K562 (cell line): Measurements from ENCODE around the gene ADSS2. TPM values are rescaled to one million over a fixed set of nuclear protein-coding genes. Genes with fewer than 3 reads are reported as not detected.
A peak's percentile ranks its signal among the peaks of the same experiment; 100 is the strongest.

Source experiments
- ATAC-seq: fragments of 200-7000 bp; cut with Tn5 transposase; 3 replicates; pipeline ENCODE4 v1.9.1; 2020; ENCODE audit warnings: moderate library complexity
- BruUV-seq: library from RNA; stranded (reverse); fragments of 400-500 nt; replicated peaks from 2 replicates; lab custom pipeline; 2021; lab: Mats Ljungman, UMichigan
- CTCF ChIA-PET: fragments of 300-600 bp; formaldehyde crosslinking; extraction: SDS; loops from one replicate; lab custom pipeline; 2021; ENCODE audit warnings: low intra/inter-chr PET ratio; lab: Yijun Ruan, JAX
- POLR2A ChIA-PET: fragments of 300-600, 350-650 bp; sonication (Branson Sonifier 250); formaldehyde crosslinking; extraction: SDS; loops from one replicate; lab custom pipeline; 2021; ENCODE audit warnings: antibody characterized with exemption, inconsistent platforms; lab: Yijun Ruan, JAX
- DNase-seq, 4 experiments: peaks; one replicate each; pipeline versions ENCODE4 v3.0.0 to v3.0.0-alpha.2; 2011 to 2018; ENCODE audit warnings: low spot score in 3 of 4, mixed read lengths in 3 of 4; ENCODE audit errors: extremely low read depth in 1 of 4
- FAIRE-seq: peaks from 2 replicates; lab custom pipeline; 2011; peaks lifted over from hg19 to GRCh38; lab: Jason Lieb, UNC
- H2AFZ ChIP-seq: 2 replicates; pipeline ENCODE4 v1.6.0; 2011; ENCODE audit warnings: low read depth, low read length, control low read depth, inconsistent platforms
- H3K27ac ChIP-seq: fragments of 200-600 bp; 3 replicates; pipeline ENCODE4 v1.8.0; 2011; ENCODE audit warnings: low read depth, mild to moderate bottlenecking, control low read depth, inconsistent platforms, low read length, moderate library complexity, mixed read lengths; ENCODE audit errors: extremely low read depth
- H3K27me3 ChIP-seq, 2 experiments: fragments of 300-600 bp in 1 of 2; 2 replicates in 1 of 2; 3 replicates in 1 of 2; pipeline versions ENCODE4 v1.6.0 to v1.8.0; 2011; ENCODE audit warnings: inconsistent platforms in 2 of 2, low read length in 2 of 2, mild to moderate bottlenecking in 1 of 2, mixed read lengths in 1 of 2, moderate library complexity in 1 of 2; ENCODE audit not compliant: control insufficient read depth in 2 of 2, insufficient read depth in 2 of 2
- H3K36me3 ChIP-seq: fragments of 300-600 bp; 3 replicates; pipeline ENCODE4 v1.8.0; 2011; ENCODE audit warnings: mild to moderate bottlenecking, low read length, inconsistent platforms; ENCODE audit not compliant: control insufficient read depth, insufficient read depth
- H3K4me1 ChIP-seq, 2 experiments: fragments of 200-600 bp in 1 of 2; replicated peaks in 1 of 2; 2 replicates in 1 of 2; 3 replicates in 1 of 2; pipeline versions ENCODE4 v1.5.1 to v1.8.0; 2011; ENCODE audit warnings: inconsistent platforms in 2 of 2, low read length in 2 of 2, mild to moderate bottlenecking in 1 of 2, mixed read lengths in 1 of 2, moderate library complexity in 1 of 2; ENCODE audit not compliant: control insufficient read depth in 2 of 2, insufficient read depth in 2 of 2
- H3K4me2 ChIP-seq: 2 replicates; pipeline ENCODE4 v1.6.1; 2011; ENCODE audit warnings: low read length, control low read depth, inconsistent platforms, mixed read lengths; ENCODE audit not compliant: insufficient read depth
- H3K4me3 ChIP-seq: fragments of 200-600 bp; sonication (generic), shearing (Covaris generic); 2 replicates; pipeline ENCODE4 v1.5.1; 2016; ENCODE audit warnings: control low read depth, inconsistent platforms
- H3K79me2 ChIP-seq: fragments of 200-600 bp; 3 replicates; pipeline ENCODE4 v1.8.0; 2011; ENCODE audit warnings: low read length, inconsistent platforms; ENCODE audit not compliant: control insufficient read depth, insufficient read depth
- H3K9ac ChIP-seq, 2 experiments: 2 replicates each; pipeline versions ENCODE4 v1.6.0 to v1.6.1; 2011; ENCODE audit warnings: low read depth in 2 of 2, low read length in 2 of 2, control low read depth in 1 of 2, inconsistent platforms in 1 of 2, mild to moderate bottlenecking in 1 of 2, mixed read lengths in 1 of 2; ENCODE audit not compliant: insufficient read depth in 1 of 2
- H3K9me1 ChIP-seq: one replicate; pipeline ENCODE4 v1.6.0; 2011; ENCODE audit warnings: inconsistent platforms, mild to moderate bottlenecking, low read length, moderate library complexity; ENCODE audit not compliant: control insufficient read depth, insufficient read depth
- H3K9me3 ChIP-seq: replicated peaks from 2 replicates; pipeline ENCODE4 v1.5.1; 2011; ENCODE audit warnings: low read depth, low read length, inconsistent platforms; ENCODE audit not compliant: control insufficient read depth, insufficient read depth
- H4K20me1 ChIP-seq: replicated peaks from 2 replicates; pipeline ENCODE4 v1.6.1; 2011; ENCODE audit warnings: low read length, inconsistent platforms, mixed read lengths; ENCODE audit not compliant: control insufficient read depth, insufficient read depth
- CTCF ChIP-seq, 3 experiments: IDR thresholded peaks in 2 of 3; conservative IDR thresholded peaks in 1 of 3; 2 replicates each; pipeline ENCODE4 v1.5.1; 2011 to 2012; ENCODE audit warnings: low read length in 3 of 3, mild to moderate bottlenecking in 3 of 3, control low read depth in 2 of 3, improper control_type of control experiment in 1 of 3, inconsistent platforms in 1 of 3, low read depth in 1 of 3, mixed read lengths in 1 of 3, moderate library complexity in 1 of 3; ENCODE audit not compliant: insufficient read depth in 2 of 3
- CTCFL ChIP-seq: IDR thresholded peaks from 2 replicates; pipeline ENCODE4 v1.6.1; 2011; ENCODE audit warnings: borderline replicate concordance, low read depth, mild to moderate bottlenecking, moderate library complexity, low read length; ENCODE audit not compliant: insufficient read depth, poor library complexity, severe bottlenecking
- DACH1 ChIP-seq: fragments of 450-650 bp; IDR thresholded peaks from 2 replicates; pipeline ENCODE4 v1.6.1; 2018; ENCODE audit not compliant: partially characterized antibody
- ESRRA ChIP-seq: fragments of 450-650 bp; IDR thresholded peaks from 2 replicates; pipeline ENCODE4 v1.6.1; 2014; ENCODE audit warnings: low read depth, mild to moderate bottlenecking, moderate library complexity, borderline replicate concordance
- HDAC1 ChIP-seq, 2 experiments: fragments of 450-650 bp; IDR thresholded peaks; 2 replicates each; pipeline ENCODE4 v1.6.1; 2016 to 2017; ENCODE audit warnings: inconsistent platforms in 1 of 2, mild to moderate bottlenecking in 1 of 2, moderate library complexity in 1 of 2
- KLF16 ChIP-seq: IDR thresholded peaks from 2 replicates; pipeline ENCODE4 v1.6.1; 2016; ENCODE audit warnings: antibody characterized with exemption
- MAFG ChIP-seq: fragments of 450-650 bp; conservative IDR thresholded peaks from 2 replicates; pipeline ENCODE4 v1.6.1; 2016; ENCODE audit warnings: missing genetic modification characterization, missing compliant biosample characterization
- NFE2 ChIP-seq: IDR thresholded peaks from 2 replicates; pipeline ENCODE4 v1.6.1; 2014; ENCODE audit warnings: antibody characterized with exemption, low read depth
- NFE2L1 ChIP-seq: fragments of 450-650 bp; IDR thresholded peaks from 2 replicates; pipeline ENCODE4 v1.6.1; 2016; ENCODE audit warnings: missing genetic modification characterization, low read depth, mild to moderate bottlenecking, missing compliant biosample characterization, moderate library complexity, borderline replicate concordance
- PCBP2 ChIP-seq: fragments of 200-400 bp; formaldehyde crosslinking; IDR thresholded peaks from 2 replicates; pipeline ENCODE4 v1.6.1; 2018; ENCODE audit warnings: low read length, low read depth, mild to moderate bottlenecking, moderate library complexity; ENCODE audit not compliant: poor library complexity, severe bottlenecking
- RAD21 ChIP-seq, 2 experiments: fragments of 250-450 bp in 1 of 2; fragments of 450-650 bp in 1 of 2; sonication (Bioruptor Pico) in 1 of 2; formaldehyde crosslinking in 1 of 2; IDR thresholded peaks in 1 of 2; conservative IDR thresholded peaks in 1 of 2; 2 replicates each; pipeline versions ENCODE4 v1.4.0 to v1.8.0; 2020 to 2022; ENCODE audit warnings: mild to moderate bottlenecking in 2 of 2, moderate library complexity in 1 of 2
- RBFOX2 ChIP-seq: fragments of 200-400 bp; formaldehyde crosslinking; IDR thresholded peaks from 2 replicates; pipeline ENCODE4 v1.6.1; 2017; ENCODE audit warnings: low read depth, mild to moderate bottlenecking, low read length, moderate library complexity
- RNF219 ChIP-seq: fragments of 250-450 bp; sonication (Bioruptor Pico); IDR thresholded peaks from 2 replicates; pipeline ENCODE4 v1.5.0; 2022; ENCODE audit warnings: mild to moderate bottlenecking
- SOX6 ChIP-seq: fragments of 450-650 bp; IDR thresholded peaks from 2 replicates; pipeline ENCODE4 v1.6.1; 2014; ENCODE audit warnings: mild to moderate bottlenecking
- TGIF2 ChIP-seq: sonication (generic); formaldehyde crosslinking; IDR thresholded peaks from 2 replicates; pipeline ENCODE4 v1.8.1; 2022; ENCODE audit warnings: mild to moderate bottlenecking, missing genetic modification reagents, moderate library complexity
- ZNF780A ChIP-seq: fragments of 250-450 bp; sonication (Bioruptor Pico); IDR thresholded peaks from 2 replicates; pipeline ENCODE4 v1.5.0; 2021; ENCODE audit warnings: mild to moderate bottlenecking
- WGBS: fragments of 100-300 bp; shearing (Covaris generic); methylation state at CpG from one replicate; pipeline ENCODE4 v1.1.6; 2016; ENCODE audit warnings: low coverage, mixed read lengths; ENCODE audit not compliant: insufficient coverage; ENCODE audit errors: missing lambda C conversion rate; 5-methylcytosine and 5-hydroxymethylcytosine counted together
- in situ Hi-C: fragments of 300-500 bp; cut with MboI; formaldehyde crosslinking; loops from 4 replicates; pipeline ENCODE4 v1.15.0; 2018; ENCODE audit warnings: inconsistent platforms, mixed read lengths
- intact Hi-C: fragments of 100-400 bp; cut with micrococcal nuclease; formaldehyde crosslinking; loops from 2 replicates; pipeline ENCODE4 v1.14.2; 2022
- polyA plus RNA-seq, 8 experiments: library from polyadenylated mRNA; depleted of rRNA in 4 of 8; stranded (reverse) in 5 of 8; unstranded in 3 of 8; fragments of >200 nt; fragmentation: Nextera tagmentation in 2 of 8; fragmentation: Illumina TruSeq in 1 of 8; extraction: Ambion mirVana in 2 of 8; extraction: Trizol in 1 of 8; gene quantifications; 2 replicates each; pipeline versions ENCODE4 v1.2.1 to v1.2.3, GENCODE V29; 2011 to 2014; ENCODE audit warnings: inconsistent platforms in 1 of 8, missing spikeins in 1 of 8
- total RNA-seq, 7 experiments: library from RNA; depleted of rRNA in 6 of 7; stranded (reverse); fragments of >200 nt in 6 of 7; fragmentation: Illumina TruSeq in 2 of 7; extraction: Trizol in 2 of 7; gene quantifications; 2 replicates each; pipeline versions ENCODE4 v1.2.1 to v1.2.3, GENCODE V29; 2011 to 2021; ENCODE audit warnings: low replicate concordance in 1 of 7

Gene ADSS2
- total and polyA plus RNA-seq, 9 of the 15 experiments (the other 6 are each of a cell fraction or from before 2014, with no cell fraction given) = 8.8 to 63.8 (median 59.4) TPM

- Histone ChIP-seq H3K9me1 (no peaks in the 10 kb centered on the region), H4K20me1 (no peaks in the 10 kb centered on the region), H2AFZ (no peak overlapping the region), H3K4me1 (no peaks in the 10 kb centered on the region), H3K27me3 (no peaks in the 10 kb centered on the region), H3K9me3 (no peaks in the 10 kb centered on the region), H3K27ac (no peak overlapping the region), H3K79me2 (no peaks in the 10 kb centered on the region), H3K4me3 (no peak overlapping the region), H3K36me3 (peaks cover 98% of the 10 kb centered on the region), H3K9ac (no peak overlapping the region), H3K4me2 (no peak overlapping the region)
- DNase-seq = peak in 1 of 4 experiments; percentile 20
- in situ Hi-C loops (no loop called here), intact Hi-C loops (no loop called here)
- 89% methylated on average over 1 of the region's 1 CpG for WGBS
- ChIA-PET CTCF (no interaction called here), POLR2A (interaction anchor here (0.7 to 3.2 kb wide), 7 partner anchors 8 to 35 kb away, joined by 3 to 15 read pairs (median 4); no protein-coding TSS in a partner anchor)
- TF ChIP-seq RAD21 (CRISPR knock-in tag; conservative IDR thresholded peaks at IDR 0.05 in 1 of 2, IDR thresholded peaks at IDR 0.05 in 1 of 2) = peak in 1 of 2 experiments; percentile 50; a peak in 2 of 4 replicates
- TF ChIP-seq RBFOX2 = no peak
- TF ChIP-seq NFE2L1 (tag) = no peak
- TF ChIP-seq NFE2 = 0 out of 2 replicates have a peak, but pooled peaks have one; percentile 10
- TF ChIP-seq ZNF780A (CRISPR knock-in tag) = no peak
- TF ChIP-seq CTCF (IDR thresholded peaks at IDR 0.05 in 2 of 3, conservative IDR thresholded peaks at IDR 0.05 in 1 of 3; ENCODE audit: insufficient read depth in 2 of 3, low read depth in 1 of 3, low read length in 3 of 3) = peak in 2 of 3 experiments; percentile 21; a peak in 2 of 6 replicates
- no peak for TF ChIP-seq KLF16
- TF ChIP-seq PCBP2 = no peak
- TF ChIP-seq MAFG (tag) = 0 out of 2 replicates have a peak, but pooled peaks have one; percentile 13
- no peak for TF ChIP-seq HDAC1 (IDR thresholded peaks at IDR 0.05)
- TF ChIP-seq ESRRA = no peak
- no peak for TF ChIP-seq DACH1
- TF ChIP-seq SOX6 = no peak
- TF ChIP-seq CTCFL = no peak
- no peak for TF ChIP-seq TGIF2 (CRISPR knock-in tag)
- TF ChIP-seq RNF219 (CRISPR knock-in tag) = no peak
- FAIRE-seq = no peak
- ATAC-seq = peak; percentile 68; the same call in 2 of the 3 replicates
- BruUV-seq = no TSS peak
Measured at GRCh38 chr1:244414543-244414942, 37.2 kb downstream of the ADSS2 start.
